C1 segment of cervical spinal cord (tissue), 14 donors: ENCODE results near the gene RADIL.
"Not testable (repeated sequence)": the region's sequence is repeated elsewhere in the genome, so short reads cannot be mapped to it uniquely, and the experiment has no call there.

Source experiments
- DNase-seq, 14 donors: peaks; one replicate each; lab custom pipeline; 2025; lab: John Stamatoyannopoulos, UW

The RADIL gene

GRCh38 chr7:4793385-4793993 lies 90.0 kb downstream of the RADIL start:
- DNase-seq: not testable (repeated sequence)

GRCh38 chr7:4792537-4793126 lies 90.9 kb downstream of the RADIL start:
- peak in 1 of 14 donors; percentile 37 for DNase-seq

- DNase-seq: peak in 11 of 14 donors; percentile 19 to 80 (median 43)
These were observed 91.6 kb downstream of the RADIL start for GRCh38 chr7:4791738-4792536.

GRCh38 chr7:4791101-4791737 lies 92.3 kb downstream of the RADIL start:
- peak in 1 of 14 donors; percentile 29 for DNase-seq

GRCh38 chr7:4790516-4790991 lies 93.0 kb downstream of the RADIL start:
- no peak for DNase-seq

GRCh38 chr7:4790078-4790465 lies 93.4 kb downstream of the RADIL start:
- peak in 2 of 14 donors; percentile 17 to 57 for DNase-seq

- no peak for DNase-seq
These were observed 94.1 kb downstream of the RADIL start for GRCh38 chr7:4789194-4790077.

- DNase-seq: no peak
These were observed 94.8 kb downstream of the RADIL start for GRCh38 chr7:4788627-4789189.

- DNase-seq: no peak
These were observed 95.4 kb downstream of the RADIL start for GRCh38 chr7:4787947-4788626.

- no peak for DNase-seq
These were observed 96.0 kb downstream of the RADIL start for GRCh38 chr7:4787541-4787940.

GRCh38 chr7:4786015-4786414 lies 97.5 kb downstream of the RADIL start:
- DNase-seq: no peak

GRCh38 chr7:4785371-4785770 lies 98.1 kb downstream of the RADIL start:
- no peak for DNase-seq

- no peak for DNase-seq
These were observed 98.7 kb downstream of the RADIL start for GRCh38 chr7:4784799-4785198.

GRCh38 chr7:4783762-4784351 lies 99.7 kb downstream of the RADIL start:
- DNase-seq: no peak

GRCh38 chr7:4783292-4783652 lies 100.2 kb downstream of the RADIL start:
- no peak for DNase-seq

GRCh38 chr7:4782333-4783291 lies 100.9 kb downstream of the RADIL start:
- no peak for DNase-seq

GRCh38 chr7:4781366-4782069 lies 102.0 kb downstream of the RADIL start:
- DNase-seq: no peak

GRCh38 chr7:4779118-4779517 lies 104.4 kb downstream of the RADIL start:
- no peak for DNase-seq
